Measurements from ENCODE around the gene WFIKKN1. TPM values are rescaled to one million over a fixed set of nuclear protein-coding genes. Genes with fewer than 3 reads are reported as not detected.

Gene WFIKKN1
- total and polyA plus RNA-seq, 10 donors, result 0.15 to 1.8 (median 0.94) TPM

- no peak overlapping the region for H3K27ac ChIP-seq
- H3K4me3 ChIP-seq, result no peak overlapping the region
- 54 to 74% (median 62%) methylated on average over 37 to 57 of the region's 57 CpGs for WGBS, 5 donors
- no peak for DNase-seq
- intact Hi-C loops (cut with DNase I; ENCODE audit: low total_unique reads), result no loop called here
- peaks cover 0 to 39% (median 15%) of the 10 kb centered on the region in 7 donors for H3K27me3 ChIP-seq (replicated peaks in 1 of 7)
- peaks cover 0 to 36% (median 25%) of the 10 kb centered on the region in 6 donors for H3K36me3 ChIP-seq
- H3K9me3 ChIP-seq, result no peaks in the 10 kb centered on the region
- peaks cover 28 to 79% (median 59%) of the 10 kb centered on the region in 6 donors for H3K4me1 ChIP-seq
- TF ChIP-seq, protein P1, sequence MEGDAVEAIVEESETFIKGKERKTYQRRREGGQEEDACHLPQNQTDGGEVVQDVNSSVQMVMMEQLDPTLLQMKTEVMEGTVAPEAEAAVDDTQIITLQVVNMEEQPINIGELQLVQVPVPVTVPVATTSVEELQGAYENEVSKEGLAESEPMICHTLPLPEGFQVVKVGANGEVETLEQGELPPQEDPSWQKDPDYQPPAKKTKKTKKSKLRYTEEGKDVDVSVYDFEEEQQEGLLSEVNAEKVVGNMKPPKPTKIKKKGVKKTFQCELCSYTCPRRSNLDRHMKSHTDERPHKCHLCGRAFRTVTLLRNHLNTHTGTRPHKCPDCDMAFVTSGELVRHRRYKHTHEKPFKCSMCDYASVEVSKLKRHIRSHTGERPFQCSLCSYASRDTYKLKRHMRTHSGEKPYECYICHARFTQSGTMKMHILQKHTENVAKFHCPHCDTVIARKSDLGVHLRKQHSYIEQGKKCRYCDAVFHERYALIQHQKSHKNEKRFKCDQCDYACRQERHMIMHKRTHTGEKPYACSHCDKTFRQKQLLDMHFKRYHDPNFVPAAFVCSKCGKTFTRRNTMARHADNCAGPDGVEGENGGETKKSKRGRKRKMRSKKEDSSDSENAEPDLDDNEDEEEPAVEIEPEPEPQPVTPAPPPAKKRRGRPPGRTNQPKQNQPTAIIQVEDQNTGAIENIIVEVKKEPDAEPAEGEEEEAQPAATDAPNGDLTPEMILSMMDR (IDR thresholded peaks at IDR 0.05 in 8 of 11, conservative IDR thresholded peaks at IDR 0.05 in 3 of 11), result no peak
- TF ChIP-seq POLR2A (IDR thresholded peaks at IDR 0.05) (no peak), POLR2AphosphoS5 (IDR thresholded peaks at IDR 0.05) (no peak)
These were observed 46.8 kb downstream of the WFIKKN1 start for GRCh38 chr16:677316-678190.

GRCh38 chr16:678209-678857 is 47.5 kb downstream of the WFIKKN1 start:
- H3K36me3 ChIP-seq, result peaks cover 0 to 36% (median 22%) of the 10 kb centered on the region in 6 donors
- TF ChIP-seq POLR2AphosphoS5 (IDR thresholded peaks at IDR 0.05), result no peak
- TF ChIP-seq, protein P1 (IDR thresholded peaks at IDR 0.05 in 8 of 11, conservative IDR thresholded peaks at IDR 0.05 in 3 of 11), result no peak
- no peak for TF ChIP-seq POLR2A (IDR thresholded peaks at IDR 0.05)
- intact Hi-C loops (cut with DNase I; ENCODE audit: low total_unique reads), result no loop called here
- H3K27ac ChIP-seq, result peak overlapping the region in 1 of 8 donors; percentile 97
- no peaks in the 10 kb centered on the region for H3K9me3 ChIP-seq
- 70 to 83% (median 77%) methylated on average over 9 to 21 of the region's 21 CpGs for WGBS, 5 donors
- no peak for DNase-seq
- H3K27me3 ChIP-seq (replicated peaks in 1 of 7), result peaks cover 0 to 39% (median 15%) of the 10 kb centered on the region in 7 donors
- peaks cover 30 to 85% (median 67%) of the 10 kb centered on the region in 6 donors for H3K4me1 ChIP-seq
- H3K4me3 ChIP-seq, result no peak overlapping the region

- peak; percentile 94 for DNase-seq
- 22 to 80% (median 24%) methylated on average over 4 to 52 of the region's 52 CpGs for WGBS, 5 donors
- Histone ChIP-seq H3K9me3 (no peaks in the 10 kb centered on the region), H3K27me3 (replicated peaks in 1 of 7) (peaks cover 0 to 39% (median 15%) of the 10 kb centered on the region in 7 donors), H3K4me3 (peak overlapping the region; percentile 38 to 93 (median 66)), H3K27ac (peak overlapping the region in 7 of 8 donors; percentile 63 to 97 (median 94)), H3K4me1 (peaks cover 33 to 83% (median 69%) of the 10 kb centered on the region in 6 donors), H3K36me3 (peaks cover 0 to 28% (median 17%) of the 10 kb centered on the region in 6 donors)
- intact Hi-C loops (cut with DNase I; ENCODE audit: low total_unique reads), result no loop called here
- TF ChIP-seq POLR2A (IDR thresholded peaks at IDR 0.05) (no peak), POLR2AphosphoS5 (IDR thresholded peaks at IDR 0.05) (peak in 2 of 3 donors; percentile 2 to 47)
- TF ChIP-seq, protein P1 (IDR thresholded peaks at IDR 0.05 in 8 of 11, conservative IDR thresholded peaks at IDR 0.05 in 3 of 11), result no peak
These were observed 48.4 kb downstream of the WFIKKN1 start for GRCh38 chr16:678858-679813.

Measured in spleen (tissue), 11 donors.